Stimulated activated memory B cell treated with anti-CD40 and anti-IgM and Interleukin-4, amounts not matched to agents 10 μg/mL and 1 μg/mL and 100 μg/mL, for 72 hours (primary cell): ENCODE results near the gene NANOG.
"Not testable (repeated sequence)": the region's sequence is repeated elsewhere in the genome, so short reads cannot be mapped to it uniquely, and the experiment has no call there.

Experiments
- ATAC-seq: fragments of 150-1000 bp; cut with Tn5 transposase; 2 replicates; pipeline ENCODE4 v1.10.0; 2021
- H3K27ac Mint-ChIP-seq: one replicate; pipeline ENCODE4 v1.8.0; 2022; ENCODE audit warnings: mild to moderate bottlenecking, mixed read lengths
- H3K27me3 Mint-ChIP-seq: one replicate; pipeline ENCODE4 v1.8.0; 2022; ENCODE audit warnings: mixed read lengths
- H3K36me3 Mint-ChIP-seq: one replicate; pipeline ENCODE4 v1.8.0; 2022; ENCODE audit warnings: mixed read lengths
- H3K4me1 Mint-ChIP-seq: one replicate; pipeline ENCODE4 v1.8.0; 2022; ENCODE audit warnings: mixed read lengths
- H3K4me3 Mint-ChIP-seq: one replicate; pipeline ENCODE4 v1.8.0; 2022; ENCODE audit warnings: mild to moderate bottlenecking, moderate library complexity, mixed read lengths
- H3K9me3 Mint-ChIP-seq: one replicate; pipeline ENCODE4 v1.8.0; 2022; ENCODE audit warnings: mixed read lengths

The NANOG gene

DNA sequence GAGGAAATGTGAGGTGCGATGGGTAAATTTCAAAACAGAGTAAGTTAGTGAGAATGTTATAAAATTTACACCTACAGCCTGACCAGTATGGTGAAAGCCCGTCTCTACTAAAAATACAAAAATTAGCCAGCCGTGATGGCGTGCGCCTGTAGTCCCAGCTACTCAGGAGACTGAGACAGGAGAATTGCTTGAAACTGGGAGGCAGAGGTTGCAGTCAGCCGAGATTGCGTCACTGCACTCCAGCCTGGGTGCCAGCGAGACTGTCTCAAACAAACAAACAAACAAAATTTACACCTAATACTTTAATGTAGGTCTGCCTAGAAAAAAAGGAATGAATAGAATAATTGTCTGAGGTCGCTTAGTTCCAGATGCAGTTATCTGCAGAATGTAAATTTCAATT is 45.9 kb downstream of the NANOG start:
- ATAC-seq, result no peak
- no peaks in the 10 kb centered on the region for H3K36me3 Mint-ChIP-seq
- no peak overlapping the region for H3K27ac Mint-ChIP-seq
- H3K9me3 Mint-ChIP-seq, result no peaks in the 10 kb centered on the region
- H3K27me3 Mint-ChIP-seq, result peaks cover 11% of the 10 kb centered on the region
- no peak overlapping the region for H3K4me3 Mint-ChIP-seq
- H3K4me1 Mint-ChIP-seq, result no peaks in the 10 kb centered on the region

DNA sequence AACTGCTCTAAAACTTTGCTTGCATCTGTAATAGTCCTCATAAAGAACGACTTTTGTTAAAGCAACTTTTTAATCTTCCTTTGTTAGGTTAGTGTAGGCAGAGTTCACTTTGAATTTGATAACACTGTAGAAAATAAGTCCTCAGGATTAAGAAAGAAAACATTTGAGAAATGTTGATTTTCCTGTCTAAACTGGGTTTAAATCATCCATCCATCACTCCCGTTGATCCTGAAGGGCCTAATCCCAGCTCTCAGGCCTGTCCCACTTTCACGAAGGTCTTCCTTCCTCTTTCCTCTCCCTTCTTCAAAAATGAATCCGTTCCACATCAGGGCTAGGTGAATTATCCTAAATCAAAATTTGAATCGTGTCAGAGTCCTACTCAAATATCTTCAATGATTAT is 46.6 kb downstream of the NANOG start:
- Mint-ChIP-seq H3K4me1 (no peaks in the 10 kb centered on the region), H3K27me3 (peaks cover 11% of the 10 kb centered on the region), H3K27ac (no peak overlapping the region), H3K4me3 (no peak overlapping the region), H3K9me3 (no peaks in the 10 kb centered on the region), H3K36me3 (no peaks in the 10 kb centered on the region)
- no peak for ATAC-seq

DNA sequence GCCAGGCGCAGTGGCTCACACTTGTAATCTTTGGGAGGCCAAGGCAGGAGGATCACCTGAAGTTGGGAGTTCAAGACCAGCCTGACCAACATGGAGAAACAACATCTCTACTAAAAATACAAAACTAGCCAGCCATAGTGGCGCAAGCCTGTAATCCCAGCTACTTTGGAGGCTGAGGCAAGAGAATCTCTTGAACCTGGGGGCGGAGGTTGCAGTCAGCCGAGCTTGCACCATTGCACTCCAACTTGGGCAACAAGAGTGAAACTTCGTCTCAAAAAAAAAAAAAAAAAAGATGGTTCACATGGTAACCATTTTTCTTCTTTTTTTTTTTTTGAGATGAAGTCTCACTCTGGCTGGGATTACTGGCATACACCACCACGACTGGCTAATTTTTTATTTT is 48.2 kb downstream of the NANOG start:
- Mint-ChIP-seq H3K4me1 (no peaks in the 10 kb centered on the region), H3K27ac (no peak overlapping the region), H3K9me3 (no peaks in the 10 kb centered on the region), H3K36me3 (no peaks in the 10 kb centered on the region), H3K4me3 (no peak overlapping the region), H3K27me3 (peaks cover 16% of the 10 kb centered on the region)
- no peak for ATAC-seq

GRCh38 chr12:7839226-7839625 is 50.0 kb downstream of the NANOG start:
- H3K4me1 Mint-ChIP-seq, H3K4me3 Mint-ChIP-seq, H3K9me3 Mint-ChIP-seq, H3K36me3 Mint-ChIP-seq, ATAC-seq, H3K27ac Mint-ChIP-seq: not testable (repeated sequence)
- peaks cover 15% of the 10 kb centered on the region for H3K27me3 Mint-ChIP-seq

GRCh38 chr12:7839848-7840247 is 50.6 kb downstream of the NANOG start:
- H3K36me3 Mint-ChIP-seq, H3K27ac Mint-ChIP-seq, H3K9me3 Mint-ChIP-seq, H3K4me3 Mint-ChIP-seq, H3K4me1 Mint-ChIP-seq, ATAC-seq: not testable (repeated sequence)
- H3K27me3 Mint-ChIP-seq, result peaks cover 12% of the 10 kb centered on the region

- H3K36me3 Mint-ChIP-seq, ATAC-seq: not testable (repeated sequence)
- H3K27me3 Mint-ChIP-seq, result peaks cover 12% of the 10 kb centered on the region
These were observed 53.2 kb downstream of the NANOG start for GRCh38 chr12:7842444-7842843.

GRCh38 chr12:7843149-7843548 is 53.9 kb downstream of the NANOG start:
- H3K4me1 Mint-ChIP-seq, H3K9me3 Mint-ChIP-seq, ATAC-seq, H3K27ac Mint-ChIP-seq, H3K36me3 Mint-ChIP-seq: not testable (repeated sequence)
- H3K4me3 Mint-ChIP-seq, result peak overlapping the region; percentile 6
- peaks cover 15% of the 10 kb centered on the region for H3K27me3 Mint-ChIP-seq

More at GRCh38 chr12:7842444-7842843, 53.2 kb downstream of the NANOG start:
- H3K9me3 Mint-ChIP-seq, H3K27ac Mint-ChIP-seq, H3K4me3 Mint-ChIP-seq, H3K4me1 Mint-ChIP-seq: not testable (repeated sequence)

DNA sequence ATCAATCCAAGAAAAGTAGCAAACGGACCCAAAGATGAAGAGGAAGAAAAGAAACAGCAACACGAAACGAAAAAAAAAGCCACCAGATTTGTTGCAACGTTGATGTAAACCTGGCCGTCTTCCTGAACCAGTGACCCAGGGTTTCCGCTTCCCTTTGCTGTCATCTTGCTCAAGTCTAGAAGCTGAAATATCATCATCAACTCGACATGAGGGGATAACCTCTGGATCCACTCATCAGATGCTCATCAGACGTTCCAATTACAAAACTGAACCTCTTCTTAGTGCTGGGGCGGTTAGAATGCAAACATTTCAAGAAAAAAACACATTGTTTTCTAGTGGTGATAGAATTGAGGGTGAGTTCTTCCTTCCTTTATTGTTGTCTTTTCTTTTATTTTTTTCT is 54.4 kb downstream of the NANOG start:
- not testable (repeated sequence) for H3K27ac Mint-ChIP-seq, H3K36me3 Mint-ChIP-seq, H3K4me3 Mint-ChIP-seq, H3K9me3 Mint-ChIP-seq, H3K4me1 Mint-ChIP-seq
- peaks cover 20% of the 10 kb centered on the region for H3K27me3 Mint-ChIP-seq
- peak; percentile 62 for ATAC-seq

GRCh38 chr12:7844116-7844515 is 54.9 kb downstream of the NANOG start:
- ATAC-seq, result no peak
- Mint-ChIP-seq H3K27me3 (peaks cover 23% of the 10 kb centered on the region), H3K36me3 (no peaks in the 10 kb centered on the region), H3K9me3 (no peaks in the 10 kb centered on the region), H3K27ac (no peak overlapping the region), H3K4me3 (no peak overlapping the region), H3K4me1 (peaks cover 7% of the 10 kb centered on the region)

GRCh38 chr12:7847226-7848097 is 58.3 kb downstream of the NANOG start:
- not testable (repeated sequence) for H3K4me1 Mint-ChIP-seq, H3K36me3 Mint-ChIP-seq, H3K4me3 Mint-ChIP-seq, H3K9me3 Mint-ChIP-seq
- H3K27ac Mint-ChIP-seq, result peak overlapping the region; percentile 44
- ATAC-seq, result peak; percentile 97
- peaks cover 39% of the 10 kb centered on the region for H3K27me3 Mint-ChIP-seq

GRCh38 chr12:7848098-7848422 is 58.9 kb downstream of the NANOG start:
- peaks cover 39% of the 10 kb centered on the region for H3K27me3 Mint-ChIP-seq
- ATAC-seq, H3K9me3 Mint-ChIP-seq: not testable (repeated sequence)

More at GRCh38 chr12:7848098-7848422, 58.9 kb downstream of the NANOG start:
- H3K4me1 Mint-ChIP-seq, H3K36me3 Mint-ChIP-seq, H3K4me3 Mint-ChIP-seq: not testable (repeated sequence)
- H3K27ac Mint-ChIP-seq, result peak overlapping the region; percentile 44
